Body of pancreas (tissue), 4 donors: ENCODE results near the gene IKZF1.

Source experiments
- CTCF ChIP-seq, 7 experiments: fragments of 450-650 bp in 4 of 7; fragments of 200-600 bp in 3 of 7; sonication (generic) in 3 of 7; IDR thresholded peaks; one replicate each; pipeline ENCODE4 v1.5.1; 2016 to 2019; ENCODE audit warnings: antibody characterized with exemption in 7 of 7
- POLR2A ChIP-seq, 3 donors: fragments of 450-650 bp; IDR thresholded peaks; one replicate each; pipeline ENCODE4 v1.6.1; 2016; ENCODE audit warnings: antibody characterized with exemption in 3 of 3, mild to moderate bottlenecking in 2 of 3

- TF ChIP-seq CTCF (IDR thresholded peaks at IDR 0.05) (no peak), POLR2A (IDR thresholded peaks at IDR 0.05) (no peak)
Observed at GRCh38 chr7:50310361-50310760, 5.8 kb downstream of the IKZF1 start.
